ENCODE results near the gene RAPGEF3.

RAPGEF3 gene

DNA sequence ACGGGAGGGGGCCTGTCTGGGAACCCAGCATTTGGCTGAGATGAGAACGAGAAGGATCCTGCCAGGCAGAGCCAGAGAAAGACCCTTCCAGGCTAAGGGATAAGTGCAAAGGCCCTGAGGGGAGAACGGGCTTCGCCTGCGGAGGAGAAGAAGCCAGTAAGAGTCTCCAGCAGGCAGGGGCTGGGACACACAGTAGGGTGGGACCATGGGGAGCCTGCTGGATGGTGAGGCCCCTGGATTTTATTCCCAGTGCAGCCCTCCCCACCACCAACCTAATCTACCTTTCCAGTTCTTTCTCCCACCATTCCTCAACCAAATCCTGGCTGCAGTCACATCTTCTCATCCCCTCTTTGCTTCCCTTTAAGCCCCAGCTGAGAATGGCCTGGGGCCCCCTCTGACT, 12.6 kb downstream of the RAPGEF3 start:
- TF ChIP-seq ZBTB1 (tag by site-specific recombination; IDR thresholded peaks at IDR 0.05) (no peak), ZIC2 (tag by site-specific recombination; IDR thresholded peaks at IDR 0.05) (peak; percentile 67)
- H3K4me3 ChIP-seq (ENCODE audit: low read depth, low read length) = no peak overlapping the region
- CTCF ChIA-PET = interaction anchor here (0.7 to 9.9 kb wide), 6 partner anchors 11 to 91 kb away, joined by 3 to 353 read pairs (median 136); partner anchors contain the start of genes ENDOU and RAPGEF3
- H3K4me1 ChIP-seq (ENCODE audit: control insufficient read depth, insufficient read depth, low read length) = no peaks in the 10 kb centered on the region
- POLR2A ChIA-PET = no interaction called here
- no peaks in the 10 kb centered on the region for H3K36me3 ChIP-seq (ENCODE audit: control insufficient read depth in 2 of 2, insufficient read depth in 1 of 2, low read length in 2 of 2)
- no peaks in the 10 kb centered on the region for H3K9me3 ChIP-seq (ENCODE audit: control insufficient read depth, insufficient read depth, low read depth, low read length)
- no peak overlapping the region for H3K27ac ChIP-seq (ENCODE audit: extremely low read depth, low read depth, low read length)

DNA sequence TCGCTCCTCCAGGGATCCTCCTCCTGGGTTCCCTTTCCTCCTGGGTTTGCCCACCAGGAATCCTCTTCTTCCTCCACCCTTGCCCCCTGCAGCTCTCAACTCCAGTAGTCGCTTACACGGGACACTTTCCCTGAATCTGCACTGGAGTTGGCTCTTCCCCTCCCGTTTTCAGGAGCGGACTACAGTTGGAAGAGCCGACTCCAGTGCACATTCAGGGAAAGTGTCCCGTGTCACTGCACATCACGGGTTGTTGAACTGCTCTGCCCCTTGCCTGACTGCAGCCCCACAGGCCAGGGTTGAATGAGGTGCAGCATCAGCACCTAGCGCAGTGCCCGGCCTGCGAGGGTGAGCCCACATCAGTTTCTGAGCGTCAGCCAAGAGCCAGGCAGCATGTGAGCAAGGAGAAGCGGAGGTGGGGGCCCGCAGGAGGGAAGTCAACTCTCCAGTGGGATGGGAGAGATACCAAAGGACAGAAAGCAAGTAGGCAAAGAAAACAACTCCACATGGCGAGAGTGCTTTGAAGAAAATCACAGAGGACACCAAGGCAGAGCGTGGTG, 13.1 kb downstream of the RAPGEF3 start:
- ChIA-PET POLR2A (interaction anchor here (3.5 kb wide), 1 partner anchor 93 kb away, joined by 9 read pairs; no protein-coding TSS in a partner anchor), CTCF (interaction anchor here (0.7 to 13.5 kb wide), 8 partner anchors 9 to 204 kb away, joined by 4 to 784 read pairs (median 124); partner anchors contain the start of genes ENDOU, RAPGEF3 and SLC48A1)
- no peaks in the 10 kb centered on the region for H3K9me3 ChIP-seq (ENCODE audit: control insufficient read depth, insufficient read depth, low read depth, low read length)
- H3K27ac ChIP-seq (ENCODE audit: extremely low read depth, low read depth, low read length) = no peak overlapping the region
- no peak for TF ChIP-seq ZNF335 (tag by site-specific recombination; conservative IDR thresholded peaks at IDR 0.05)
- peak; percentile 70 for TF ChIP-seq EGR2 (tag by site-specific recombination; IDR thresholded peaks at IDR 0.05; ENCODE audit: low read depth)
- no peak for TF ChIP-seq ZNF132 (tag by site-specific recombination; IDR thresholded peaks at IDR 0.05; ENCODE audit: borderline replicate concordance)
- 0 out of 2 replicates have a peak, but pooled peaks have one; percentile 6 for TF ChIP-seq GLIS1 (tag by site-specific recombination; IDR thresholded peaks at IDR 0.05)
- TF ChIP-seq ZNF341 (tag by site-specific recombination; IDR thresholded peaks at IDR 0.05; ENCODE audit: low read depth) = peak; percentile 70
- H3K4me1 ChIP-seq (ENCODE audit: control insufficient read depth, insufficient read depth, low read length) = no peaks in the 10 kb centered on the region
- H3K4me3 ChIP-seq (ENCODE audit: low read depth, low read length) = no peak overlapping the region
- no peaks in the 10 kb centered on the region for H3K36me3 ChIP-seq (ENCODE audit: control insufficient read depth in 2 of 2, insufficient read depth in 1 of 2, low read length in 2 of 2)

DNA sequence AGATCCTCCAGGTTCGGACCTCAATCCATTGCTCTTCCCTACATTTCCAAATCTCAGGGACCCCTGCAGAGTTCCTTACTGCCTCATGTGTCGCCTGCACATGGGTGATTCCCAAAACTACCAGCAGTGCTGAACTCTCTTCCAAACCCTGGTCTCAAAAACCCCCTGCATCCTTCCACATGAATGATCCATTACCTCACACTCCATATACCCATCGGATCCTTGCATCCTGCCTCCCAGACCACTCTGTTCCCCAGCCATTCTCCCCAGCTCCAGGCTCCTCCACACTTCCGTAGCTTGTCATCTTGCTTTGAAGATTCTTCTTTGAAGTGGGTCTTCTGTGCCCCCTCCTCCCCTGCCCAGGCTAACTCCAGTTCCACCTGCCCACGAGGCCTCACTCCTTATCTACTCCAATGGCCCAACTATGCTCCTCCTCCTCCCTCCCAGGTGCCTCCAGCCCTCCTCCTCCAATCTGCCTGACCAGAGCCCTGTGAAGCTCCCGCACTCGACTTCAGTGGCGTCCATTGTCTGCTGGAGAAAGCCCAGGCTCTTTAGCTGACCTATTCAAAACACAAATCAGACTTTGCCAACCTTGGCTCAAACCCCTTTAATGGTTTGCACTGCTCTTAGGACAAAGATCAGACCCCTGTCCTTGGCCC, 13.8 kb downstream of the RAPGEF3 start:
- H3K9me3 ChIP-seq (ENCODE audit: control insufficient read depth, insufficient read depth, low read depth, low read length) = no peaks in the 10 kb centered on the region
- H3K36me3 ChIP-seq (ENCODE audit: control insufficient read depth in 2 of 2, insufficient read depth in 1 of 2, low read length in 2 of 2) = no peaks in the 10 kb centered on the region
- POLR2A ChIA-PET = interaction anchor here (1.1 to 4.0 kb wide), 3 partner anchors 23 to 94 kb away, joined by 3 to 34 read pairs (median 9); no protein-coding TSS in a partner anchor
- TF ChIP-seq, protein P1, sequence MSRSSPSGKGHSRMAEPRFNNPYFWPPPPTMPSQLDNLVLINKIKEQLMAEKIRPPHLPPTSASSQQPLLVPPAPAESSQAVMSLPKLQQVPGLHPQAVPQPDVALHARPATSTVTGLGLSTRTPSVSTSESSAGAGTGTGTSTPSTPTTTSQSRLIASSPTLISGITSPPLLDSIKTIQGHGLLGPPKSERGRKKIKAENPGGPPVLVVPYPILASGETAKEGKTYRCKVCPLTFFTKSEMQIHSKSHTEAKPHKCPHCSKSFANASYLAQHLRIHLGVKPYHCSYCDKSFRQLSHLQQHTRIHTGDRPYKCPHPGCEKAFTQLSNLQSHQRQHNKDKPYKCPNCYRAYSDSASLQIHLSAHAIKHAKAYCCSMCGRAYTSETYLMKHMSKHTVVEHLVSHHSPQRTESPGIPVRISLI (tag by site-specific recombination; IDR thresholded peaks at IDR 0.05) = no peak
- TF ChIP-seq, protein P2, sequence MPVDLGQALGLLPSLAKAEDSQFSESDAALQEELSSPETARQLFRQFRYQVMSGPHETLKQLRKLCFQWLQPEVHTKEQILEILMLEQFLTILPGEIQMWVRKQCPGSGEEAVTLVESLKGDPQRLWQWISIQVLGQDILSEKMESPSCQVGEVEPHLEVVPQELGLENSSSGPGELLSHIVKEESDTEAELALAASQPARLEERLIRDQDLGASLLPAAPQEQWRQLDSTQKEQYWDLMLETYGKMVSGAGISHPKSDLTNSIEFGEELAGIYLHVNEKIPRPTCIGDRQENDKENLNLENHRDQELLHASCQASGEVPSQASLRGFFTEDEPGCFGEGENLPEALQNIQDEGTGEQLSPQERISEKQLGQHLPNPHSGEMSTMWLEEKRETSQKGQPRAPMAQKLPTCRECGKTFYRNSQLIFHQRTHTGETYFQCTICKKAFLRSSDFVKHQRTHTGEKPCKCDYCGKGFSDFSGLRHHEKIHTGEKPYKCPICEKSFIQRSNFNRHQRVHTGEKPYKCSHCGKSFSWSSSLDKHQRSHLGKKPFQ (tag by site-specific recombination; IDR thresholded peaks at IDR 0.05) = no peak
- no peak for TF ChIP-seq BCL11A (tag by site-specific recombination; IDR thresholded peaks at IDR 0.05; ENCODE audit: low read depth)
- no peak for TF ChIP-seq ZNF146 (tag by site-specific recombination; IDR thresholded peaks at IDR 0.05)
- TF ChIP-seq, protein P3, sequence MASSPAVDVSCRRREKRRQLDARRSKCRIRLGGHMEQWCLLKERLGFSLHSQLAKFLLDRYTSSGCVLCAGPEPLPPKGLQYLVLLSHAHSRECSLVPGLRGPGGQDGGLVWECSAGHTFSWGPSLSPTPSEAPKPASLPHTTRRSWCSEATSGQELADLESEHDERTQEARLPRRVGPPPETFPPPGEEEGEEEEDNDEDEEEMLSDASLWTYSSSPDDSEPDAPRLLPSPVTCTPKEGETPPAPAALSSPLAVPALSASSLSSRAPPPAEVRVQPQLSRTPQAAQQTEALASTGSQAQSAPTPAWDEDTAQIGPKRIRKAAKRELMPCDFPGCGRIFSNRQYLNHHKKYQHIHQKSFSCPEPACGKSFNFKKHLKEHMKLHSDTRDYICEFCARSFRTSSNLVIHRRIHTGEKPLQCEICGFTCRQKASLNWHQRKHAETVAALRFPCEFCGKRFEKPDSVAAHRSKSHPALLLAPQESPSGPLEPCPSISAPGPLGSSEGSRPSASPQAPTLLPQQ (tag by site-specific recombination; IDR thresholded peaks at IDR 0.05) = no peak
- no peak for TF ChIP-seq ZNF843 (tag by site-specific recombination; IDR thresholded peaks at IDR 0.05)
- TF ChIP-seq, protein P4, sequence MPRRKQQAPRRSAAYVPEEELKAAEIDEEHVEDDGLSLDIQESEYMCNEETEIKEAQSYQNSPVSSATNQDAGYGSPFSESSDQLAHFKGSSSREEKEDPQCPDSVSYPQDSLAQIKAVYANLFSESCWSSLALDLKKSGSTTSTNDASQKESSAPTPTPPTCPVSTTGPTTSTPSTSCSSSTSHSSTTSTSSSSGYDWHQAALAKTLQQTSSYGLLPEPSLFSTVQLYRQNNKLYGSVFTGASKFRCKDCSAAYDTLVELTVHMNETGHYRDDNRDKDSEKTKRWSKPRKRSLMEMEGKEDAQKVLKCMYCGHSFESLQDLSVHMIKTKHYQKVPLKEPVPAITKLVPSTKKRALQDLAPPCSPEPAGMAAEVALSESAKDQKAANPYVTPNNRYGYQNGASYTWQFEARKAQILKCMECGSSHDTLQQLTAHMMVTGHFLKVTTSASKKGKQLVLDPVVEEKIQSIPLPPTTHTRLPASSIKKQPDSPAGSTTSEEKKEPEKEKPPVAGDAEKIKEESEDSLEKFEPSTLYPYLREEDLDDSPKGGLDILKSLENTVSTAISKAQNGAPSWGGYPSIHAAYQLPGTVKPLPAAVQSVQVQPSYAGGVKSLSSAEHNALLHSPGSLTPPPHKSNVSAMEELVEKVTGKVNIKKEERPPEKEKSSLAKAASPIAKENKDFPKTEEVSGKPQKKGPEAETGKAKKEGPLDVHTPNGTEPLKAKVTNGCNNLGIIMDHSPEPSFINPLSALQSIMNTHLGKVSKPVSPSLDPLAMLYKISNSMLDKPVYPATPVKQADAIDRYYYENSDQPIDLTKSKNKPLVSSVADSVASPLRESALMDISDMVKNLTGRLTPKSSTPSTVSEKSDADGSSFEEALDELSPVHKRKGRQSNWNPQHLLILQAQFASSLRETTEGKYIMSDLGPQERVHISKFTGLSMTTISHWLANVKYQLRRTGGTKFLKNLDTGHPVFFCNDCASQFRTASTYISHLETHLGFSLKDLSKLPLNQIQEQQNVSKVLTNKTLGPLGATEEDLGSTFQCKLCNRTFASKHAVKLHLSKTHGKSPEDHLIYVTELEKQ (tag by site-specific recombination; IDR thresholded peaks at IDR 0.05; ENCODE audit: borderline replicate concordance) = no peak
- TF ChIP-seq ZNF777 (tag by site-specific recombination; IDR thresholded peaks at IDR 0.05; ENCODE audit: borderline replicate concordance) = no peak
- no peak for TF ChIP-seq REPIN1 (tag by site-specific recombination; IDR thresholded peaks at IDR 0.05; ENCODE audit: low read depth)
- TF ChIP-seq ZNF514 (tag by site-specific recombination; IDR thresholded peaks at IDR 0.05) = no peak
- peak; percentile 58 for TF ChIP-seq ZBTB17 (tag by site-specific recombination; IDR thresholded peaks at IDR 0.05)
- TF ChIP-seq KLF8 (tag by site-specific recombination; IDR thresholded peaks at IDR 0.05) = no peak
- peak; percentile 62 for TF ChIP-seq EGR2 (tag by site-specific recombination; IDR thresholded peaks at IDR 0.05; ENCODE audit: low read depth)
- CTCF ChIA-PET = interaction anchor here (0.6 to 13.5 kb wide), 12 partner anchors 9 to 205 kb away, joined by 3 to 784 read pairs (median 6); partner anchors contain the start of genes ENDOU, RAPGEF3 and SLC48A1
- no peaks in the 10 kb centered on the region for H3K4me1 ChIP-seq (ENCODE audit: control insufficient read depth, insufficient read depth, low read length)
- no peak overlapping the region for H3K4me3 ChIP-seq (ENCODE audit: low read depth, low read length)
- H3K27ac ChIP-seq (ENCODE audit: extremely low read depth, low read depth, low read length) = no peak overlapping the region
